ENCODE measurements around the gene ADRA2B. TPM values are rescaled to one million over a fixed set of nuclear protein-coding genes. Genes with fewer than 3 reads are reported as not detected.

ADRA2B gene
- total RNA-seq, 1 experiment from 2014 or later, result 2.7 TPM

DNA sequence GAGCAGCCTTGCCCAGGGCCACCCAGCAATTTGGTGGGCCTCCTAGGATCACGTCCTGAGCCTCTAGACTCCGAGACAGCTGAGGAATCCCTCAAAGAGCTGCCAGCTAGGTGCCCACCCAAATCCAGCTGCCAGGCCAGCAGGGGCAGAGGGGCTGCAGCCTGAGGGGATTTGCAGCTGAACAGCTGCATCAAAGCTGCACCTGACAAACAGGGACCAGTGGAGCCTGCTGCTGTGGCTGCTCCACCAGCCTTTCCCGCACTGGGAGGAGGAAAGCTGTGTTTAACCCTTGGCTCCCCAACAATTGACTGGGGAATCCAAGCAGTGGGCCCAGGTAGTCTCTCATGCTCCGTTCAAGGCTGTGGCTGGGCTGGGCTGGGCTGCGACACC, 8.2 kb downstream of the ADRA2B start:
- Histone ChIP-seq H2BK20ac (ENCODE audit: low read depth, low read length, poor library complexity, severe bottlenecking) (no peak overlapping the region), H3K4me2 (ENCODE audit: insufficient read depth, insufficient read length, low read length) (no peak overlapping the region), H3T11ph (ENCODE audit: low read length) (no peak overlapping the region), H2BK120ac (ENCODE audit: low read depth, low read length, poor library complexity, severe bottlenecking) (no peak overlapping the region), H3K18ac (ENCODE audit: insufficient read length, low read depth, low read length) (no peak overlapping the region), H3K23ac (ENCODE audit: insufficient read length, low read depth, low read length) (no peak overlapping the region), H3K27ac (ENCODE audit: insufficient read length, low read depth, low read length) (no peak overlapping the region), H3K9me3 (ENCODE audit: control insufficient read depth, low read depth, low read length) (no peaks in the 10 kb centered on the region), H3K27me3 (ENCODE audit: insufficient read depth, low read length) (no peaks in the 10 kb centered on the region), H3K9ac (ENCODE audit: extremely low read depth, insufficient read length, low read length) (no peak overlapping the region), H3K79me1 (ENCODE audit: insufficient read depth, low read depth, low read length, poor library complexity, severe bottlenecking) (no peaks in the 10 kb centered on the region), H2BK15ac (ENCODE audit: low read depth, low read length) (no peak overlapping the region), H2BK12ac (ENCODE audit: insufficient read length, low read depth, low read length) (no peak overlapping the region), H4K8ac (replicated peaks; ENCODE audit: insufficient read length, low read depth, low read length) (no peak overlapping the region), H4K20me1 (ENCODE audit: control insufficient read depth, insufficient read depth, insufficient read length) (no peaks in the 10 kb centered on the region), H4K5ac (ENCODE audit: insufficient read length, low read depth, low read length) (no peak overlapping the region), H3K14ac (ENCODE audit: insufficient read depth, low read length) (peak overlapping the region; percentile 50; the same call in 1 of the 2 replicates), H2AFZ (ENCODE audit: low read length) (no peak overlapping the region), H3K23me2 (ENCODE audit: insufficient read length, low read depth, low read length, poor library complexity, severe bottlenecking) (no peaks in the 10 kb centered on the region), H2BK5ac (ENCODE audit: insufficient read length, low read length) (no peak overlapping the region), H3K4me1 (ENCODE audit: insufficient read depth, low read length) (peaks cover 6% of the 10 kb centered on the region; the same call in 1 of the 2 replicates), H3K56ac (ENCODE audit: insufficient read length, low read depth, low read length) (no peak overlapping the region), H2AK5ac (ENCODE audit: insufficient read length, low read length) (no peak overlapping the region), H3K79me2 (ENCODE audit: insufficient read depth, low read length) (no peaks in the 10 kb centered on the region), H3K4ac (ENCODE audit: low read depth, low read length) (no peak overlapping the region), H4K91ac (ENCODE audit: insufficient read length, low read depth, low read length) (no peak overlapping the region)
- peaks cover 9 to 11% of the 10 kb centered on the region in 2 experiments for H3K9me3 Mint-ChIP-seq
- H3K4me1 Mint-ChIP-seq, result peaks cover 26 to 39% of the 10 kb centered on the region in 2 experiments
- H3K27ac Mint-ChIP-seq, result no peak overlapping the region; a peak in 1 of 7 replicates
- H3K27me3 Mint-ChIP-seq (ENCODE audit: low read depth), result peaks cover 6% of the 10 kb centered on the region
- TF ChIP-seq, protein P1, sequence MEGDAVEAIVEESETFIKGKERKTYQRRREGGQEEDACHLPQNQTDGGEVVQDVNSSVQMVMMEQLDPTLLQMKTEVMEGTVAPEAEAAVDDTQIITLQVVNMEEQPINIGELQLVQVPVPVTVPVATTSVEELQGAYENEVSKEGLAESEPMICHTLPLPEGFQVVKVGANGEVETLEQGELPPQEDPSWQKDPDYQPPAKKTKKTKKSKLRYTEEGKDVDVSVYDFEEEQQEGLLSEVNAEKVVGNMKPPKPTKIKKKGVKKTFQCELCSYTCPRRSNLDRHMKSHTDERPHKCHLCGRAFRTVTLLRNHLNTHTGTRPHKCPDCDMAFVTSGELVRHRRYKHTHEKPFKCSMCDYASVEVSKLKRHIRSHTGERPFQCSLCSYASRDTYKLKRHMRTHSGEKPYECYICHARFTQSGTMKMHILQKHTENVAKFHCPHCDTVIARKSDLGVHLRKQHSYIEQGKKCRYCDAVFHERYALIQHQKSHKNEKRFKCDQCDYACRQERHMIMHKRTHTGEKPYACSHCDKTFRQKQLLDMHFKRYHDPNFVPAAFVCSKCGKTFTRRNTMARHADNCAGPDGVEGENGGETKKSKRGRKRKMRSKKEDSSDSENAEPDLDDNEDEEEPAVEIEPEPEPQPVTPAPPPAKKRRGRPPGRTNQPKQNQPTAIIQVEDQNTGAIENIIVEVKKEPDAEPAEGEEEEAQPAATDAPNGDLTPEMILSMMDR (conservative IDR thresholded peaks at IDR 0.05), result no peak
- WGBS (ENCODE audit: extremely low coverage, insufficient read length, low lambda C conversion rate), result no CpG with 5 or more reads among the region's 5 CpGs
- H3K4me3 Mint-ChIP-seq, result no peak overlapping the region; a peak in 1 of 5 replicates
- DNase-seq, result no peak
- peaks cover 5 to 8% (median 7%) of the 10 kb centered on the region in 3 experiments; a peak in 5 of 7 replicates for H3K36me3 Mint-ChIP-seq (ENCODE audit: insufficient read depth in 1 of 3, low read depth in 3 of 3)

All from H9 (cell line).